K562 (cell line): ENCODE results near the gene CARMIL1. TPM values are rescaled to one million over a fixed set of nuclear protein-coding genes. Genes with fewer than 3 reads are reported as not detected.

Source experiments
- CREB3L1 ChIP-seq: fragments of 450-650 bp; IDR thresholded peaks from 2 replicates; pipeline ENCODE4 v1.6.1; 2014; ENCODE audit warnings: low read depth, mild to moderate bottlenecking, moderate library complexity, borderline replicate concordance
- GTF3C2 ChIP-seq: IDR thresholded peaks from 3 replicates; pipeline ENCODE4 v1.6.1; 2011; ENCODE audit warnings: borderline replicate concordance, mild to moderate bottlenecking, moderate library complexity; ENCODE audit not compliant: insufficient read length; ENCODE audit errors: extremely low read depth
- TSHZ1 ChIP-seq: fragments of 250-450 bp; sonication (Bioruptor Pico); IDR thresholded peaks from 2 replicates; pipeline ENCODE4 v1.4.0; 2020; ENCODE audit warnings: mild to moderate bottlenecking, moderate library complexity
- polyA plus RNA-seq, 8 experiments: library from polyadenylated mRNA; depleted of rRNA in 4 of 8; stranded (reverse) in 5 of 8; unstranded in 3 of 8; fragments of >200 nt; fragmentation: Nextera tagmentation in 2 of 8; fragmentation: Illumina TruSeq in 1 of 8; extraction: Ambion mirVana in 2 of 8; extraction: Trizol in 1 of 8; gene quantifications; 2 replicates each; pipeline versions ENCODE4 v1.2.1 to v1.2.3, GENCODE V29; 2011 to 2014; ENCODE audit warnings: inconsistent platforms in 1 of 8, missing spikeins in 1 of 8
- total RNA-seq, 7 experiments: library from RNA; depleted of rRNA in 6 of 7; stranded (reverse); fragments of >200 nt in 6 of 7; fragmentation: Illumina TruSeq in 2 of 7; extraction: Trizol in 2 of 7; gene quantifications; 2 replicates each; pipeline versions ENCODE4 v1.2.1 to v1.2.3, GENCODE V29; 2011 to 2021; ENCODE audit warnings: low replicate concordance in 1 of 7

The CARMIL1 gene
- total and polyA plus RNA-seq, 9 of the 15 experiments (the other 6 are each of a cell fraction or from before 2014, with no cell fraction given), result 0.04 to 0.32 (median 0.10) TPM; not detected in 1

- TF ChIP-seq TSHZ1 (no peak), GTF3C2 (no peak), CREB3L1 (no peak)
These were observed 228.9 kb downstream of the CARMIL1 start (continued) for GRCh38 chr6:25508051-25508450.
